Measurements from ENCODE around the gene TAF1C.
"Not testable (repeated sequence)": the region's sequence is repeated elsewhere in the genome, so short reads cannot be mapped to it uniquely, and the experiment has no call there.

TAF1C gene

DNA sequence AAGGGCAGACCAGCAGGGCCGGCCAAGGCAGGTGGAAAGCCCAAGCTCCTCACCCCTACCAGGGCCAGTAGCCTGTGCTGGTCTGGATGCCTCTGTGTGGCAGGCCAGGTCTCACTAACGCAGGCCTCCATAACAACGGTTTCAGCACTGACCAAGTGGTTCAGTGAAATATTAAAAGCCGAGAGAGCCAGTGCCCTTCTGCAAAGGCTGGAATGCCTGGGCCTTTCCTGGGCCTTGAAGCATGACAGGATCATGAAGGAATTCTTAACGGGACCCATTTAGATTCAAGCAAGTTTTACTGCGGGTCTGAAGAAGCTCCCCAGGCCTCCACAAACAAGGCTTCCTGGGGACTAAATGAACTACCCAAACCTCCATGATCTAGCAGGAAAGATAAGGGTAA is 20.4 kb upstream of the TAF1C start:
- no peak for DNase-seq

DNA sequence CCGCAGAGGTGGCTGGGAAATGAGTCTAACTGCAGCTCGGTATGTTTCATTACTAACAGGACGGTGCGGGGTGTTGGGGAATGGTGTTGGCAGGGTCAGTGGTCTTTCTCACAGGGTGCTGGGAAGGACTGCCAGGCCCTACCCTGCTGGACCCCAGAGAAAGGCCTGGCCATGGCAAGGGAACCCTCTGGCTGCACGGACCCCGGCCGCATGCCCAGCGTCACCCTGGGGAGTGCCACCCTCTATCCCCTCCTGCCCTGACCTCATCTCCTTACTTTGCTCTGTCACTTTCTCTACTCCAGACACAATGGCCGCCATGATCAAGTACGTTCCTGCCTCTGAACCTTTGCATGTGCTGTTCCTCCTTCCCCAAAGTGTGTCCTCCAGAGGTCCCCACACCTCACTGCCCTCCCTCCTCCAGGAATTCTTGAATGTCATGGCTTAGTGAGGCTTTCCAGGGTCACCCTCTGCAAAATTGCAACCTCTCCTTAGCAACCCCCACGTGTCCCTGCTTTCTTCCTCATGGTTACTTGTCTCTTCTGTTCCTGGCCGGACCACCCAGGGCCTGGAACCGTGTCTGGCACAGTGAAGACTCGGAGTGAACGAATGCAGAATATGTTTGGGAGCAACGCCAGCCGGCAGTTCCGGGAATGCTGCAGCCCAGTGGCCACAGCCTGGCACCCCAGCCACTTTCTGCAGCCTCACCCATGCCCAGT is 19.3 kb upstream of the TAF1C start:
- DNase-seq = no peak

DNA sequence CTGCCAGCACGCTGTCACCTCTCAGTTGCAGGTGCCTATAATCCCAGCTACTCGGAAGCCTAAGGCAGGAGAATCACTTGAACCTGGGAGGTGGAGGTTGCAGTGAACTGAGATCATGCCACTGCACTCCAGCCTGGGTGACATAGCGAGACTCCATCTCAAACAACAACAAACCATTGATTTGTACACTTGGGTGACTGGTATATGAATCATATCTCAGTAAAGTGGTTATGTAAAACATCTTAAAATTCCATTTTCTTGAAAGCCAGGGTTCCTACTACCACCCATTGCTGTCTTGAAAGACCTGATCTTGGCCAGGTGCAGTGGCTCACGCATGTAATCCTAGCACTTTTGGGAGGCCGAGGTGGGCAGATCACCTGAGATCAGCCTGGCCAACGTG is 18.3 kb upstream of the TAF1C start:
- DNase-seq = not testable (repeated sequence)

DNA sequence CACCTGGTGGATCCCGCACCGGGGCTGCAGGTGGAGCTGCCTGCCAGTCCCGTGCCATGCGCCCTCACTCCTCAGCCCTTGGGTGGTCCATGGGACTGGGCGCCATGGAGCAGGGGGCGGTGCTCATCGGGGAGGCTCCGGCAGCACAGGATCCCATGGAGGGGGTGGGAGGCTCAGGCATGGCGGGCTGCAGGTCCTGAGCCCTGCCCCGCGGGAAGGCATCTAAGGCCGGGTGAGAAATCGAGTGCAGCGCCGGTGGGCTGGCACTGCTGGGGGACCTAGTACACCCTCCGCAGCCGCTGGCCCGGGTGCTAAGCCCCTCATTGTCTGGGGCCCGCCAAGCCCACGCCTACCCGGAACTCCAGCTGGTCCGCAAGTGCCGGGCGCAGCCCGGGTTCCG is 17.7 kb upstream of the TAF1C start:
- DNase-seq = not testable (repeated sequence)

DNA sequence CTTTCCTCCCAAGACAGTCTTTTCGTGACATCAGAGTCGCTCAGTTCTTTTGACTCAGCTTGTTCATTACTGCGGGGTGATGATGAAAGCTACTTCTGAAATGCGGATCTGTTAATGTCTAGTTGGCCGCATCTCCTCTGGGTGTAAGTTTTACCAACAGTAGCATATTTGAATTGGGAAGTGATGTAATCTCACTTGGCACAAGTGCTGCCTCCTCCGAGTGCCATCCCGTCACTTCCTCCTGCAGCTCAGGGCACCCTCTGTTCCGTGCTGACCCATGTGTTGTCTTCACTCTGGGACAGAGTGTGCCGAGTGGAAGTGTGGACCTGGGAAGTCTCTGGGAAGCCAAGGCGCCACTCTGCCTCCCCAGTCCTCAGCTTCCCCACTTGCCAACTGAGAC is 13.0 kb upstream of the TAF1C start:
- DNase-seq = no peak

DNA sequence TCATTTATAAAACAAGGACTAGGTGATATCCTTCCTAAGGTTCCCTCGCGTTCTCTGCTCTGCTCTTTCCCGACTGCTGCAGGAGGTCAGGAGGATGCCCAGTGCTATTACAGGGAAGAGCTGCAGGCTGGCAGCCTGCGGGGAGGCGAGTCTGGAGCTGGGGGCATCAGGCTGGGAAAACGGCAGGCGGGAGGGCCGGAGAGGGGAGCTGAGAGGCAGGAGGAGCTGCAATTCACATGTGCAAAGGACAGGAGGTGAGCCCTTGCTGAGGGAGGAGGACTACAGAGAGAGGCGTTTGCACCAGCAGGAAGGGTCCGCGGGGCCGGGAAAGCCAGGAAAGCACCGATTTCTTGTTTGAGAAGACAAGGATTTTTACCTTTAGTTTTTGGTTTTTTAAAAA is 12.2 kb upstream of the TAF1C start:
- DNase-seq = no peak

DNA sequence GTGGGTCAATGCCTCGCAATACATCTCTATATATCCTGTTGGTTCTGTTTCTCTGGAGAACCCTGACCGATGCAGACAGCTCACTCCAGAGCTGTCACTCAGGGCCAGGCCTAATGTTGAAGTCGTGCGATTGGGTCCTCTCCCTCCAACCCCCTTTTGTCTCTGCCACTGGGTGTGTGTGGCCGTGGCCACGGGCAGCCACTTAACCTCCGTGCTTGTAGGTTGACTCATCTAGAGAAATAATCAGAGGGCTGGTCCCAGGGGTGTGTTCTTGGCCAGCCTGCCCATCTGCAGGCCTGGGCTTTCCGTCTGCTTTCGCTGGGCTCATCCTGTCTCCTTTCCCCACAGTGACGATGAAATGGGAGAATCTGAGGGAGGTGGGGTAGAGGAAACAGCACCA is 11.5 kb upstream of the TAF1C start:
- DNase-seq = no peak

DNA sequence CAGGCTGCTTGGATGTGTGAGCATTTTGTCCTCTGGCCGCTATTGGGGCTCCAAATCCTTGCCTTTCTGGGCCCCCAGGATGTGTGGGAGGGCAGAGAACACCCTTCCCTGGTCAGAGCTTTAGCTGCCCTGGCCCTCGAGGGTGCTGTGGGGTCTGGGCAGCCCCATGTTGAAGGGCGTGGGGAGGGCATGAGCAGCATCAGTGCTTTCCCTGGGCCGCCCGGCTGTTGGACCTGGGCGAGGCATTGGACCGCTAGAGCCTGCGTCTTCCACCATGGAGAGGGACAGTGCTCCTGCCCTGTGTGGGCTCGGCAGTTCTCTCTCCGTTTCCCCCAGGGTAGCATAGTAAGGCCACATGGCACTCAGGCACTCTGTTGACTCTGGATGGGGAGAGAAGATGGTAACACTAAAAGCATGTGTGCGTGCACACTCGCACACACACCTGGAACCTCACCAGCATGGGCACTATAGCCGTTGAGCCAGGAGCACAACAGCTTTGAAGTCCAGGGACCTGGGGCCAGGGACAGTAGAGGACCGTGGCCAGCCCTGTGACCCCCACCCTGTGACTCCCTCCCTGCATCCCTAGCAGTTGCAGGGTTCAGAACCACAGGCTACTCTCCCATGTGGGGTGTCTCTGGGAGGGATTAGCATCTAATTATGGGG is 10.7 kb upstream of the TAF1C start:
- no peak for DNase-seq

DNA sequence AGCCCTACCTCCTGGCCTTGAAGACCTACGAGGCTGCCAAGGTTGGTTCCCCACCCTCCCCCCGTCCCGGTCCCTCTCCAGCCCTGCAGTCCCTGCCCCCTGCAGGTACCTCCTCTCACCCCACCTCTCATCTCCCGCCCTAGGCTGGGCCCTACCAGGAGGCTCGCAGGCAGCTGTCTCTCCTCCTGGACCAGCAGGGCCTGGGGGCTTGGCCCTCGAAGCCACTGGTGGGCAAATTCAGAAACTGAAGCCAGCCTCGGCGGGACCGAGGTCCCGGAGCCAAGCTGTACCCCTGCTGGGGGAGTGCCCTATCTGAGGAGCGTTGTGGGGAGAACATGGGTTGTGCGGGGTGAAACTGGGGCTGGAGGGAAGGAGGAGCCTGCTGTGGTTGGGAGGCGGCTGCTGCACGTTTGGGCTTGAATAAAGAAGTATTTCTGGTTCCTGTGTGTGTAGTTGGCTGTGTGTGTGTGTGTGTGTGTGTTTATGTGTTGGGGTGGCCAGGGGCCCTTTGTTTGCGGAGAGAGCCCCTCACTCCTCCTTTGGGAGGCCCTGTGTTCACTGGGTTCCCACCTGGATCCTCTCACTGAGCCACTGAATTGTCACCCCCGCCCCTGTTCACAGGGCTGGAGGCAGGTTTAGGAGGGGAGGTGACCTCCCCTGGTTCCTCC is 10.0 kb upstream of the TAF1C start:
- no peak for DNase-seq

DNA sequence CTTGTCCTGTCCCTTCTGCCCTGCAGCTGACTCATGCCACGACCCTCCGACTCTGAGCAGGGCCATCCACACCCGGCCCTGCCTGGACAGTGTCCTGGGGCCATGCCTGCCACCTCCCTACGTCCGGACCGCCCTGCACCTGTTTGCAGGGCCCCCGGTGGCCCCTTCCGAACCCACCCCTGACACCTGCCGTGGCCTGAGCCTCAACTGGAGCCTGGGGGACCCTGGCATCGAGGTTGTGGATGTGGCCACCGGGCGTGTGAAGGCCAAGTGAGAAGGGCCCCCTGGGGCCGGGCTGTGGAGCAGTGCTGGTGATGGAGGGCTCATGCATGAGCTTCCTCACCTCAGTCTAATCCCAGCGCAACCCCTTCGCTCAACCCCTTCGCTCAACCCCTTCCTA is 9.2 kb upstream of the TAF1C start:
- no peak for DNase-seq

DNA sequence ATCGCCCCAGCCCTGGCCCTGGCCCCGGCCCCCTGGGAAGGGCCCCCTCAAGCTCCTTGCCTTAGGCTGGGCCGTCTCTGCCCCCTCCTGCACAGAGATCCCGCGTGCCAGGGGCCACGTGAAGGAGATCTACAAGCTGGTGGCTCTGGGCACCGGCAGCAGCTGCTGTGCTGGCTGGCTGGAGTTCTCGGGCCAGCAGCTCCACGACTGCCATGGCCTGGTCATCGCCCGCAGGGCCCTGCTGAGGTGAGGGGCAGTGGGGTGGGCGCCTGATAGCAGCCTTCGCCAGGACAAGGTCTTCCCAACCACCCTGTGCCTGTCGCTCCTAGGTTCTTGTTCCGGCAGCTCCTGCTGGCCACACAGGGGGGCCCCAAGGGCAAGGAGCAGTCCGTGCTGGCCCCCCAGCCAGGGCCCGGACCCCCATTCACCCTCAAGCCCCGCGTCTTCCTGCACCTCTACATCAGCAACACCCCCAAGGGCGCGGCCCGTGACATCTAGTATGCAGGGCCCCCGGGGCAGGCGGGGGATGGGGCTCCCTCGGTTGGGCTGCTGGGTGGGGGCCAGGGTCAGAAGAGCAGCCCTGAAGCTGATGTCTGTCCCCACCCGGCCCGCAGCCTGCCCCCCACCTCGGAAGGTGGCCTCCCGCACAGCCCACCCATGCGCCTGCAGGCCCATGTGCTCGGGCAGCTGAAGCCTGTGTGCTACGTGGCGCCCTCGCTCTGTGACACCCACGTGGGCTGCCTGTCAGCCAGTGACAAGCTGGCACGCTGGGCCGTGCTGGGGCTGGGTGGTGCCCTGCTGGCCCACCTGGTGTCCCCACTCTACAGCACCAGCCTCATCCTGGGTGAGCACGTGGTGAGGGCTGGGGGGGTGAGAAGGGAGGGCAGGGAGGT is 8.6 kb upstream of the TAF1C start:
- DNase-seq = no peak

DNA sequence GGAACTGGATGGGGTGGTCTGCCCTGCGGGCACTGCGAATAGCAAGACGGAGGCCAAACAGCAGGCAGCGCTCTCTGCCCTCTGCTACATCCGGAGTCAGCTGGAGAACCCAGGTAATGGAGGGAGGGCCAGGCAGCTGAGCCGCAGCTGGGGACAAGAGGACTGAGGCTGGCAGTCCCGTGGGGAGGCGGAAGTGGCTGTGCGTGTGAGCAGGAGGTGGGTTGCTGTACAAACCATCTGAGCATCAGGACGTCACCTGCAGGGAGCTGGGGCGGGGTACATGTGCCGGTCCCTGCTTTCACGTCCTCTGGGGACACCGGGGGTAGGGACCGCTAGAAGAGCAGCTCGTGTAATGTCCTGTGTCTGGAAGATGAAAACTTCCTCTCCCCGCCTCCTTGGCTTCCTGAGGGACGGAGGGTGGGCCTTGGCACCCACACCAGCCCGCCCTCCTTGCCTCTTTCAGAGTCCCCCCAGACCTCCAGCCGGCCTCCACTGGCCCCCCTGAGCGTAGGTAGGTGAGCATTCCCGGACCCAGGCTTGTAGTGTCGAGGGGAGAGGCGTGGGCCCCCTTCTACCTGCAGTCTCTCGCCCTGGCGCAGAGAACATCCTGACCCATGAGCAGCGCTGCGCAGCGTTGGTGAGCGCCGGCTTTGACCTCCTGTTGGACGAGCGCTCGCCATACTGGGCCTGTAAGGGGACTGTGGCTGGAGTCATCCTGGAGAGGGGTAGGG is 7.8 kb upstream of the TAF1C start:
- peak; percentile 67 for DNase-seq

DNA sequence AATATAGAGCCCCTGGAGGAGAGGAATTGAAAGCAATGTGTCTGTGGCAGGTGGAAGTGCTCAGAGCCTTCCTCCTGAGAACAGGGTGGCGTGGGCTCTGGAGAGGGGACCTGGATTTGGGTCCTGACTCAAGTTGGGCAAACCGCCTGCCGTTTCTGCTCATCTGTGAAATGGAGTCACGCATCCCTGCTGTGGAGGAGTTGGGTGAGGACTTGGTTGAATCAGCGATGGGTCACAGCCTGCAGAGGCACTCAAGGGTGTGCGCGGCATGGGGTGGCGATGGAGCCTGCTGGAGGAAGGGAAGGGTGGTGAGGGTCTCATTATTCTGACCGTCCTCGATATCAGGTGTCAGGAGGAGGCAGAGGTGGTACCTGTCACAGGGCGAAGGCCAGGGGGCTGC is 7.2 kb upstream of the TAF1C start:
- DNase-seq = no peak

DNA sequence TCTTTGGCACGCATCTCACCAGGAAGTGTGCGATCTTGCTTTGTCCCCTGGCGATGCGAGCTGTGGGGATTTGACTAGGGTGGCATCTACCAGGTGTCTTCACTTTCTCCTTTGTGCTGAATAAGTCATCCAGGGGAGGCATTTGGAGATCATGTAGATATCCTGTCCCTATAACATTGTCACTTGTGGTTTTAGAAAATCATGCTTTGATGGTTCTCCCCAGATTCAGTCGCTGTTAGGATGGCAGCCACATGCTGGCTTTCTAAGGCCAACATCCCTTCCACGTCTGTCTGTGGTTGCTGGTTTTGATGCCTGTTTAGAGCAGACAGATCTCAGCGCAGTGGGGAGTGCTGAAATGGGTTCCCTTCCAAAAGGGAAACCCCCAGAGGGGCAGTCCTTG is 6.6 kb upstream of the TAF1C start:
- no peak for DNase-seq

DNA sequence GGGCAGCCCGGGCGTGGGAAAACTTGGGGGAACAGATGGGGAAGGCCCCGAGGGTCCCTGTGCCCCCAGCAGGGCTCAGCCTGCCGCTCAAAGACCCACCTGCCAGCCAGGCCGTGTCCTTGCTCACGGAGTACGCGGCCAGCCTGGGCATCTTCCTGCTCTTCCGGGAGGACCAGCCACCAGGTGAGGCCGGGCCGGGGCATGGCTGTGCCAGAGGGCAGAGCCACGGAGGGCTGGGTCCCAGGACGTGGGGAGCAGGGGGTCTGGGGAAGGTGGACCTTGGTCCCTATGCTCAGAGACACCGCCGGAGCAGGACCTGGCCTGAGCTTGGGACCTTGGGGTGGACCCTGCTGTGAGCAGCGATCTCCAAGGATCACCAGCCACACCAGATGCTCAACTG is 4.6 kb upstream of the TAF1C start:
- no peak for DNase-seq

DNA sequence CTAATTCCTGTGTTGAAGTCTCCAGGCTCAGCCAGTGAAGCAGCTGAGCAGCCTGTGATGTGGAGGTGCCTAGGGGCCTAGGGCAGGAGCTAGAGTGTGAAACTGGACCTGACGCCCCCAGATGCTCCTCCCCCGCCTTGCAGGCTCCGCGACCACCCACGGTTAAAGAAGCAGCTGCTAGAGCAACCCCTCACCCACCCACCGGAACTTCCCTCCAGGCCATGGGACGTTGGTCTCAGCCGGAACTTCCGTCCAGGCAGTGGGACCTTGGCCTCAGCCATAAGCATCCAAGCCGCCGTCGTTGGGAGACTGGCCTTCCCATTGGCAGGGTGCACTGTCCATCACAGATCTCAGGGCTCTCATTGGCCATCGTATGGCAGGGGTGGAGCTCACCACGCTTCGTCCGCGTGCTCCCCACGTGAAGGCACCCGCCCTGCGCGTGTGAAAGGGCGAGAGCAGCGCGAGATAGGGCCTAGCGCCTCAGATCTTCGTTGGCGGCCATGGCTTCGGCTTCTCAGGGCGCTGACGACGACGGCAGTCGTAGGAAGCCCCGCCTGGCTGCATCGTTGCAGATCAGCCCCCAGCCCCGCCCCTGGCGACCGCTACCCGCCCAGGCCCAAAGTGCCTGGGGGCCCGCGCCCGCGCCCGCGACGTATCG is 4.0 kb upstream of the TAF1C start, which contains the start of gene ADAD2:
Gene ADAD2 (plus strand): TSS at position 427 of the 658 bp plus-strand sequence. CDS start 74 bp downstream, at position 501.
- DNase-seq = no peak

DNA sequence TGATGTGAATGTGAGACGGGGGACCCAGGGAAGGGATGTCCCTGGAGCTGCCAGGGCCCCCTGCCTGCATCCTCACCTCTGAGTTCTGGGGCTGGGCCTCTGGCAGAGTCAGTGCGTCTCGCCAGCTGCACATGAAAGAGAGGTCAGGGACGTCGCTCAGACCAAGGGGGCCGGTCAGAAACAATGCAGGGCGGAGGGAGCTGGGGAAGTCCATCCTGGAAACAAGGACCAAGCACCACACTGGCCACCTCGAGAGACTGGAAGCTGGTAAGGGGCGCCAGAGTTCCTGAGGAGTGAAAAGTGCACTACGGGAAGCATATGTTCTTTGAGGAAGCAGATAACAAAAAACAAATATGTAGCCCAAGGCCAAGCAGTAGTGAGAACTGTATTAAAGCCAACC is 2.1 kb downstream of the TAF1C start:
- no peak for DNase-seq

DNA sequence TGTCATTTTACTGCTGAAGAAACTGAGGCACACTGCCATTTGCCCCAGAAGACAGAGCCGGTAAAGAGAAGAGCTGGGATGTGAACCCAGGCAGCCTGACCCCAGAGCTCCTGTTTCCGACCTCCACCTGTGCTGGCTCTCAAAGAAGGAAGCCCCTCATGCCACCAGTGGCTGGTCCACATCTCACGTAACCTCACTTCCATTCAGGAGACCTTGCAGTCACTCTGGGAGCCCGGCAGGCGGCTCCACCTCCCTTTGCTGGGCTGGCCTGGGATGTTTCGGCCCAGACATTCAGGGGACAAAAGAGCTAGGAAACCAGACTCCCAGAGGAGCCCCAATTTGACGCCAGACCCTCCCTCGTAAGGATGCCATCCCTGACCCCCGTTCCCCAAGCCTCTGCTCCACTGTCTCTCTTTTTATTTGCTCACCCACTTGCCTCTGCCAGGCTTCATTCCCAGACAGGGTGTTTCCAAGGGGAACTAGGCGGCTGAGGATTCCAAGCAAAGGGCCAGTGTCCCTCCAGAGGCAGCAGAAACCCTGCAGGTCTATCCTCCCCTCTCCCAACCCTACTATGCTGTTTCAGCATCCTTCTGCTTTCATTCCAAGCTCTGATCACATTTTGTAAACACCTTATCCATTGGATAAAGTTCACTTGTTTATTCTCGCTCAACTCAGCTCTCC is 2.8 kb downstream of the TAF1C start:
- no peak for DNase-seq

DNA sequence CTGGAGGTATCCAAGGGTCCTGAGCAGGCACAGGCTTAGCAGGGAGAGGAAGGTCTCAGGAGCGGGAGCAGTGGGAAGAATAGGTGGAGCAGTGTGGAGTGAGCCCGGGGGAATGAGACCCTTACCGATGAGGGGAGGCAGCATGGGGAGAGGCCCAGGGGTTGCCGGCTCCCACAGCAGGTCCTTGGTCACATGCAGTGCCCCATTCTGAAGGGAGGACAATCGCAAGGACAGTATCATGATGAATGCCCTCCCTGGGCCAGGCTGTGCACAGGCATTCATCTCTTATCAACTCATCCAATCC is 3.3 kb downstream of the TAF1C start:
- DNase-seq = no peak

DNA sequence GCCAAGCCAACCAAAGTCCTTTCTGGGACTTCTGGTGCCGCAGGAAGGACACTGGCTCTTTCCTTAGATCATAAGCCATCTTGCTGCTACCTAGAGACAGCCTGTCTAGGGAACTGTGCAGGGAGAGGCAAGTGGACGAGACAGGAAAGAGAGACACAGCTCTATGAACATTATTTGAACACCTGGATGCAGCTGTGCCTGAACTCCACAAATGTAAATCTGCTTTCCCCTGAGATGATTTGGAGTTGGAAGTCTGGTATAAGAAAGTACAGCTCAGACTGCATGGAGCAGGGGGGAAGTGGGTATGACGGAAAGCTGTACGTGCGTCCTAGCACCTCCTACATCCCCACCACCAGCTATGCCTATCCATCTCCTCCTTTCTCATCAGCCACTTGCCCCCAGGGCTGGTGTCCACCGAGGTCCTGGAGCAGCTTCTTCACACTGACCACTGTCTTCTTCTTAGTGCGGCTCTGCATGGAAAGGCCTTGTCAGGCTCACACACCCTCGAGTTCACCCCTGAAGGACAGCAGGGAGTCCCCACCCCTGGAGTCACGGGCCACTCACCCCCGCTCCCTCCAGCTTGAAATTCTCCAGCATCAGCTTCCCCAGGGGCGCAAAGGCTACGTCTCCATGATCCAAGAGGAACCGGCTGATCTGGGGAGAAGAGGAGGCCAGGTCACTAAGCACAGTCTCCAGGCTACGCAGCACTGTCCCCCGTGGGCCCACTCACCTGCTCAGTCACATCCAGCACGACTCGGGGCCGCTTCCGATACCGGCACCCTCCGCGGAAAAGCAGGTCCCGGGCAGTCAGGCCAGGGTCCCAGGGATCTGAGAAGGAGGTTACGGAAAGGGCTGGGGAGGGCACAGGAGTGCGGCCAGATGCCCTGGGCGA is 3.9 kb downstream of the TAF1C start:
- DNase-seq = no peak
